ENCODE results near the gene WNT9A. TPM values are rescaled to one million over a fixed set of nuclear protein-coding genes. Genes with fewer than 3 reads are reported as not detected.
"Not testable (repeated sequence)": the region's sequence is repeated elsewhere in the genome, so short reads cannot be mapped to it uniquely, and the experiment has no call there.

WNT9A gene
- total RNA-seq, 1 donor from 2014 or later, result 2.2 TPM

GRCh38 chr1:227886503-227886961 is 61.2 kb downstream of the WNT9A start:
- DNase-seq (ENCODE audit: low spot score), result no peak

GRCh38 chr1:227885648-227886502 is 61.9 kb downstream of the WNT9A start:
- DNase-seq (ENCODE audit: low spot score), result no peak

GRCh38 chr1:227885135-227885647 is 62.5 kb downstream of the WNT9A start:
- DNase-seq (ENCODE audit: low spot score), result no peak

GRCh38 chr1:227884370-227885134 is 63.2 kb downstream of the WNT9A start:
- DNase-seq (ENCODE audit: low spot score), result no peak

GRCh38 chr1:227883641-227884301 is 64.0 kb downstream of the WNT9A start:
- DNase-seq (ENCODE audit: low spot score), result no peak

GRCh38 chr1:227883073-227883520 is 64.6 kb downstream of the WNT9A start:
- DNase-seq (ENCODE audit: low spot score), result no peak

GRCh38 chr1:227880342-227880924 is 67.3 kb downstream of the WNT9A start:
- no peak for DNase-seq (ENCODE audit: low spot score)

- DNase-seq (ENCODE audit: low spot score), result not testable (repeated sequence)
Observed at GRCh38 chr1:227877810-227878209, 69.9 kb downstream of the WNT9A start.

GRCh38 chr1:227871892-227872291 is 75.8 kb downstream of the WNT9A start:
- DNase-seq (ENCODE audit: low spot score), result not testable (repeated sequence)

- no peak for DNase-seq (ENCODE audit: low spot score)
Observed at GRCh38 chr1:227870366-227870765, 77.4 kb downstream of the WNT9A start.

- no peak for DNase-seq (ENCODE audit: low spot score)
Observed at GRCh38 chr1:227869851-227870305, 77.9 kb downstream of the WNT9A start.

GRCh38 chr1:227869279-227869842 is 78.4 kb downstream of the WNT9A start:
- DNase-seq (ENCODE audit: low spot score), result no peak

Other genes starting within 250 kb of the WNT9A start
- gene JMJD4, start 212.6 kb downstream of the WNT9A start, total RNA-seq, result 14.1 TPM
- 32.3 TPM for gene SNAP47, start 212.5 kb downstream of the WNT9A start, total RNA-seq
- gene PRSS38, start 132.3 kb downstream of the WNT9A start, total RNA-seq, result not detected
- gene WNT3A, start 59.1 kb upstream of the WNT9A start, total RNA-seq, result 0.06 TPM
- 419 TPM for gene ARF1, start 134.8 kb upstream of the WNT9A start, total RNA-seq
- gene C1orf35, start 155.4 kb upstream of the WNT9A start, total RNA-seq, result 22.4 TPM
- 56.1 TPM for gene MRPL55, start 161.4 kb upstream of the WNT9A start, total RNA-seq
- gene GUK1, start 192.3 kb upstream of the WNT9A start, total RNA-seq, result 235 TPM
- 2.8 TPM for gene GJC2, start 202.0 kb upstream of the WNT9A start, total RNA-seq
- 12.8 TPM for gene IBA57, start 217.9 kb upstream of the WNT9A start, total RNA-seq

All from mucosa of gallbladder (tissue), 1 donor.